Stimulated activated CD4-positive, alpha-beta T cell treated with anti-CD3 and anti-CD28 coated beads, Interleukin-4, amount 100 ng/mL, for 1 hour (primary cell): ENCODE measurements around the gene MRPS7.
"Not testable (repeated sequence)": the region's sequence is repeated elsewhere in the genome, so short reads cannot be mapped to it uniquely, and the experiment has no call there.

ENCODE experiments used
- DNase-seq: peaks from one replicate; pipeline ENCODE4 v3.0.0-alpha.2; 2020

The MRPS7 gene

GRCh38 chr17:75244133-75244866 lies 17.4 kb upstream of the MRPS7 start:
- DNase-seq, result no peak

GRCh38 chr17:75245011-75245410 lies 16.7 kb upstream of the MRPS7 start:
- DNase-seq, result no peak

GRCh38 chr17:75246404-75246803 lies 15.3 kb upstream of the MRPS7 start:
- no peak for DNase-seq

- DNase-seq, result no peak
Measured at GRCh38 chr17:75249564-75249963, 12.1 kb upstream of the MRPS7 start.

GRCh38 chr17:75250009-75250471 lies 11.6 kb upstream of the MRPS7 start:
- DNase-seq, result peak; percentile 81

- no peak for DNase-seq
Measured at GRCh38 chr17:75252039-75252816, 9.5 kb upstream of the MRPS7 start.

- not testable (repeated sequence) for DNase-seq
Measured at GRCh38 chr17:75255954-75256698, 5.6 kb upstream of the MRPS7 start.

- not testable (repeated sequence) for DNase-seq
Measured at GRCh38 chr17:75257228-75257627, 4.5 kb upstream of the MRPS7 start.

GRCh38 chr17:75260641-75261335 lies 891 bp upstream of the MRPS7 start:
- peak; percentile 55 for DNase-seq

- DNase-seq, result no peak
Measured at GRCh38 chr17:75262112-75262606, 480 bp downstream of the MRPS7 start.

- no peak for DNase-seq
Measured at GRCh38 chr17:75263055-75263454, 1.4 kb downstream of the MRPS7 start.

- no peak for DNase-seq
Measured at GRCh38 chr17:75265614-75266315, 4.1 kb downstream of the MRPS7 start.

- DNase-seq, result no peak
Measured at GRCh38 chr17:75266316-75267152, 4.9 kb downstream of the MRPS7 start.

GRCh38 chr17:75267153-75267410 lies 5.4 kb downstream of the MRPS7 start:
- no peak for DNase-seq

- no peak for DNase-seq
Measured at GRCh38 chr17:75267411-75268232, 5.9 kb downstream of the MRPS7 start.

- no peak for DNase-seq
Measured at GRCh38 chr17:75269844-75270217, 8.2 kb downstream of the MRPS7 start.

GRCh38 chr17:75270218-75270965 lies 8.7 kb downstream of the MRPS7 start:
- peak; percentile 53 for DNase-seq

GRCh38 chr17:75270966-75271232 lies 9.2 kb downstream of the MRPS7 start, which contains the start of gene MIF4GD:
TSS of gene MIF4GD (minus strand) at chr17:75271231. CDS start at chr17:75270195, 1,036 bp downstream.
- DNase-seq, result no peak

GRCh38 chr17:75271233-75271954 lies 9.7 kb downstream of the MRPS7 start:
- peak; percentile 88 for DNase-seq
